ENCODE data around the gene DAZL.
A peak's percentile ranks its signal among the peaks of the same experiment; 100 is the strongest.
"Not testable (repeated sequence)": the region's sequence is repeated elsewhere in the genome, so short reads cannot be mapped to it uniquely, and the experiment has no call there.

Gene DAZL, protein sequence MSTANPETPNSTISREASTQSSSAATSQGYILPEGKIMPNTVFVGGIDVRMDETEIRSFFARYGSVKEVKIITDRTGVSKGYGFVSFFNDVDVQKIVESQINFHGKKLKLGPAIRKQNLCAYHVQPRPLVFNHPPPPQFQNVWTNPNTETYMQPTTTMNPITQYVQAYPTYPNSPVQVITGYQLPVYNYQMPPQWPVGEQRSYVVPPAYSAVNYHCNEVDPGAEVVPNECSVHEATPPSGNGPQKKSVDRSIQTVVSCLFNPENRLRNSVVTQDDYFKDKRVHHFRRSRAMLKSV

DNA sequence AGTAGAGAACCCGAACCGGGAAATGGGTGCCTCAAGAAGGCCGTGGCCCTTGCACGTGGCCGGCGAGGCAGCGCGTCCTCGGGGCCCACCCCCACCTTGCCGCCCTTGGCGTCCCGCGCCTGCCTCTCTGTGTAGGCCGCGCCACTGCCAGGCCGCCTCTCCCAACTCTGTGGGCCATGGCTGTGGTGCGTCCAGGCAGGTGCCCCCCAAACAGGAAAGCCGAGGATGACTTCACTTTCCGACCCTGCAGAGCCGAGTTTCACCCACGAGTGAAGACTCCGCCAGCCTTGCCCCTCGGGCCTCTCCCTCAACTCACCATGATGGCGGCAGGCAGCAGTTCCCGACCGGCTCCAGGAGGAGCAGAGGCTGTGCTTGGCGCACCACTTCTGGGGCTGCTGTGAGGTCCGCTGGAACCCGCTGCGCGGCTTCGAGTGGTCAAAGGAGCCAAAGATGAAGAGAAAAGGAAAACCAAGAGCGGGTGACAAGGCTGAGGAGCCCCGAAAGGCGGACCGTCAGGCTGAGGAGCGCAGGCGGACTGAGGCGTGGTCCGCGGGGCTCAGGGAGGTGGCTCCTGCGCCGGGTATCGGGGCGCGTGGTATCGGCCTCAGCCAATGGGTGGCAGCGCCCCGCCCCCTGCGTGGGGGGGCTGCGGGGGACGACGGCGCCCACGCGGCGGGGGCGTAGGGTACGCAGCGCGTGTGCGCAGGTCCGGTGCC, at the start of gene DAZL:
DAZL (minus strand) TSS at position 537 of the 716 bp plus-strand sequence; CDS start at position 319, 218 bp downstream.
- no peak for DNase-seq

DNA sequence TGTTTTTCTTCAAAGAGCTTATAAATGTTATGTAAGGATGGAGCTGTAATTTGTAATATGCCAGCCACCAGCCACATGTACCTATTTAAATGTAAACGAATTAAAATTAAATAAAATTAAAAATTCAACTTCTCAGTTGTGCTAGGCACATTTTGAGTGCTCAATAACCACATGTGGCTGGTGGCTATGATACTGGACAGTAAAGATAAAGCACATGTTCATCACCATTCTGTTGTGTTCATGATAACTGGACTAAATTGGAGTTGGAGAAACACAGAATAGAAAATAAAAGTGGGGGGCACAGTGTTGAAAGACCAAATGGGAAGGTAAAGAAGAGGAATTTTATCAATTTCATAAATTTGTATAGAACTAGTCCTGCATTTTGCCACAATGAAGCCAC, 49.8 kb upstream of the DAZL start:
- DNase-seq: no peak

DNA sequence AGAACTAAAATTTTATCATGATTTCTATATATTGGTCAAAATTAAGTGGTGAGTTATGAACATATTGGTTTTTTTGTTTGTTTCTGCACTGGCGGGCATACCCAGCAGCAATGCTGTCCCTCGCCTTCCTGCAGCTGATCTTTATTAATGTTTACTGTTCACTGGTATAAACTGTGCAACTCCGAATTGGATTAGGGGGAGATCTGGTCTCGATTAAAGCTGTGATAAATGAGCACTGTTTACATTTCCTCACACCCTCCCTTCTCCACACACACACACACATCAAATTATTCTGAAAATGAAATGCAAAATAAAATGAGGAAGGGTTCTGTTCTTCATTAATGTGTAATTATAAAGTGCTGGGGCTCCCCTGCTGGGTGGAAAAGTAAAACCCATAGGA, 48.5 kb upstream of the DAZL start:
- DNase-seq: no peak

DNA sequence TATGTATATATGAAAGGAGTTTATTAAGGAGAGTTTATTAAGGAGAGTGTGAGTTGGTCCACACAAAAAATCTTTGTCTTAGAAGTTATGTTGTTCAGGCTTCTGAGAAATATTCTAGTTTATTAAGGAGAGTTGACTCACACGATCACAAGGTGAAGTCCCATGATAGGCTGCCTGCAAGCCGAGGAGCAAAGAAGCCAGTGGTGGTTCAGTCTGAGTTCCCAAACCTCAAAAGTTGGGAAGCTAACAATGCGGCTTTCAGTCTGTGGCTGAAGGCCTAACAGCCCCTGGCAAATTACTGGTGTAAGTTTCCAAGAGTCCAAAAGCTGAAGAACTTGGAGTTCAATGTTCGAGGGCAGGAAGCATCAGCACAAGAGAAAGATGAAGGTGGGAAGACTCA, 42.4 kb upstream of the DAZL start:
- DNase-seq: no peak

DNA sequence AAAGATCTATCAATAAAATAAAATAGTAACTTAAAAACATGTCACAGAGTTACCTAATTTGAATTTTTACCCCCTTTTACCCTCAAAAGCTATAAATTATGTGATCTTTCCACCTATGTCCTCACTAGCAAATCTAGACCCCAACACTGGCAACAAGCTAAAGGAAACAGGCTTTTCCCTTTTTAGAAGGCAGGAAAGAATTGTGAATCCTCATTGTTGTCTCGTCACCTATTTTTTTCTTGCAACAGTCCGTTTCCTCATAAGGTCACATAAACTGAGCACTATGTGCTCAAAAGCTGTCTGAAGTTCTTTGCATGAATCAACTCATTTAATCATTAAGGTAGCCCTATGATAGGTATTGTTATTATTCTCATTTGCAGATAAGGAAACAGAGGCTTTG, 34.6 kb upstream of the DAZL start:
- DNase-seq: no peak

DNA sequence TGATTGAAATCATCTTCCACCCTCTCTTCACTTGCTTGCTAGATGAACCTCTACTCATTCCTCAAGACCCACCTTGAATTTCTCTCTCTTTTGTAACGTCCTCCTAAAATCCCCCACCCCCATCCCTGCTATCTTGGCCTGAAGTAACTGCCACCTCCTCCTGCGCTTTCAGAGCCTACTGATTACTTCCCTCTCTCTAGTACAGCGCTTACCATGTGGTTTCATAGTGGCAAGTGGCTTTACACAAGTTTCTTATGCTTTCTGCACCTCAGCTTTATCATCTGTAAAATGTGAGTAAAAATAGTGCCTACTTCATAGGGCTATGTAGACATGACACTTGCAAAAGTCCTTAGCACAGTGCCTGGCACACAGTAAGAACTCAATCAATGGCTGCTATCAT, 28.7 kb upstream of the DAZL start:
- no peak for DNase-seq

DNA sequence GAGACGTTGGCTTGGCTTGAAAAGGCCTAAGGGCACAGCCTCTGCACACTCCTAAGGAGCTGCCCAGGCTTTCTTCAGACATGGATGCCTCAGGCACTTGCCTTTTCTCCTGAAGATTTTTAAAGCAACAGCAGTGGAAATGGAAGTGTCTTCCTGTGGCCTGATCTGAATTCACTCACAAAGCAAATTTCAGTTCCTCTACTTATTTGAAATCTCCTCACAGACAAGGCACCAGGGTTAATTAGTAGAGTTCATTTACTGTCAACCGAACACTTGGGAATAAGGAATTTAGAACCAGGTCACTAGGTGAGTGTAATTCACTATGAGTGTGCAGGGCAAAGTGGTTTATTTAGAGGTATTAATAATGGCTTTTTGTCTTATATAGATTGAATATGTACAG, 27.2 kb upstream of the DAZL start:
- DNase-seq: no peak

DNA sequence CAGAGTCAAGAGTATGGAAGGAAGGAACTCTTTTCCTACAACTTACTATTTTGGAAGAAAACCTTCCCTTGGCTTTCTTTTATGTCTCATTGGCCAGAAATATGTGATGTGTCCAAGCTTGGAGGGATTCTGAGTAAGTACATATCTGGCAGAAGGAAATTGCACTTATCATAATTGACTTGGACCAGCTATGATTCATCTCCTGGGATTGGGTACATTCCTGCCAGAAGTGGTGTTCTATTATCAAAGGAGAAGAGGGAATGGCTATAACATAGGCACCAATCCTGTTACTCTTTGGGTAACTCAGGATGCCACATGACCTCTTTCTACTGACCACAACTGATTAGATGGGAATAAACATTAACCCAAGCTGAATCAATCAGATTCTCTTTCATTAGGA, 13.5 kb upstream of the DAZL start:
- peak; percentile 68 for DNase-seq

DNA sequence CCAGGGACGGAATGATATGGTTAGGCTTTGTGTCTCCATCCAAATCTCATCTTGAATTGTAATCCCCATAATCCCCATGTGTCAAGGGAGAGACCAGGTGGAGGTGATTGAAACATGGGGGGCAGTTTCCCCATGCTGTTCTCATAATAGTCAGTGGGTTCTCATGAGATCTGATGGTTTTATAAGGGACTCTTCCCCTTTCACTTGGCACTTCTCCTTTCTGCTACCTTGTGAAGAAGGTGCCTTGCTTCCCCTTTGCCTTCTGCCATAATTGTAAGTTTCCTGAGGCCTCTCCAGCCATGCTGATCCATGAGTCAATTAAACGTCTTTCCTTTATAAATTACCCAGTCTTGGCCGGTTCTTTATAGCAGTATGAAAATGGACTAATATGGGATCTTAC, 11.9 kb upstream of the DAZL start:
- DNase-seq: not testable (repeated sequence)

DNA sequence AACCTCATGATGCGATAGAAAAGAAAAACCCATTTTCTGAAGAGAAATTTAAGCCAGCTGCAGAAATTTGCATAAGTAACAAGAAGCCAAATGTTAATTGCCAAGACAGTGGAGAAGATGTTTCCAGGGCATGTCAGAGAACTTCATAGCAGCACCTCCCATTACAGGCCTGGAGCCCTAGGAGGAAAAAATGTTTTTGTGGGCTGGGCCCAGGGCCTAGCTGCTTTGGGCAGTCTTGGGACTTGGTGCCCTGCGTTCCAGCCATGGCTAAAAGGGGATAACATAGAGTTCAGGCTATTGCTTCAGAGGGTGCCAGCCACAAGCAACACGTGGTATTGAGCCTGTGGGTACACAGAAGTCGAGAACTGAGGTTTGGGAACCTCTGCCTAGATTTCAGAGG, 10.9 kb upstream of the DAZL start:
- no peak for DNase-seq

DNA sequence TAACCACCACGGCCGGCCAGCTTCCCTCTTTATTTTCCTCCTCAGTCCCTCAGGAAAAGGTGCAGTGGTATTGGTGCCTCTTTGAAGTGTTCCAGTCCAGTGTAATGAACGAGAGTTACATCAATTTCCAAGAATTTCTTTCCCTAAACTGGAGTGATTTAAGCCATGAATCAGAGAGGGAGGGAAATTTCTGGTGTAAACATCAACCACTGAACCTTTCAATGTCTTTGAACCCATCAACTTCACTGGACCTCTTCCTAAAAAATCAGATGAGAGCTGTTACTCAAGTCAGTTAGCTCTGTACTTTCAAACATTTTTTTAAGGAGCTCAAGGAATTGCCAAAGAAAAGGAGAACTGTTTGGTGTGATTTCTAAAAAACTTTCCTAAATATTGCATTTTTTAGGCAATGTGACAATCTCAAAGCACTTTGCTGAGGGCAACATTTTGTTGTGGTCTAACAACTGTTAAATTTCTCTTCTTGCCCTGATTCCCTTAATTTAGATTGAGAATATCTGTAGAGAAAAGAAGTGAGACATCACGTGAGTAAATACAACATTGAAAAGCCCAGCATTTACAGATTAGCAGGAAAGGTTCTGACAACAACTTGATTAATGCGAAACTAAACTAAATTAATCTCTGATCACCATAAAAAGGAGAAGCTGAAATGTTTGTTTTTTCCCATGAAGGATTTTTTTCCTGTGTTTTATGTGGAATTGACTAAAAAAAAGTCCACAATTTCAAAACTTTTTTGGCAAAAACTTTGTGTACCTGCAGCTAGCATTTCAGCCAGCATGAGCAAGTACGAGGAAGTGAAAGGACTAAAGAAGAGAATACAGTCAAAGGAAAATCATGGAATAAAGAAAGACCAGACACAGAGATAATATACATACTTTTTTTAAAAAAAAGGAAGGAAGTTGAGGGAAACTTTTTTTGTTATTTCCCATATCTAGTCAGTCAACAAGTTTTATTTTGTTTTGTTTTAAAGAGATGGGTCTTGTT, 9.1 kb upstream of the DAZL start:
- peak; percentile 16 for DNase-seq

DNA sequence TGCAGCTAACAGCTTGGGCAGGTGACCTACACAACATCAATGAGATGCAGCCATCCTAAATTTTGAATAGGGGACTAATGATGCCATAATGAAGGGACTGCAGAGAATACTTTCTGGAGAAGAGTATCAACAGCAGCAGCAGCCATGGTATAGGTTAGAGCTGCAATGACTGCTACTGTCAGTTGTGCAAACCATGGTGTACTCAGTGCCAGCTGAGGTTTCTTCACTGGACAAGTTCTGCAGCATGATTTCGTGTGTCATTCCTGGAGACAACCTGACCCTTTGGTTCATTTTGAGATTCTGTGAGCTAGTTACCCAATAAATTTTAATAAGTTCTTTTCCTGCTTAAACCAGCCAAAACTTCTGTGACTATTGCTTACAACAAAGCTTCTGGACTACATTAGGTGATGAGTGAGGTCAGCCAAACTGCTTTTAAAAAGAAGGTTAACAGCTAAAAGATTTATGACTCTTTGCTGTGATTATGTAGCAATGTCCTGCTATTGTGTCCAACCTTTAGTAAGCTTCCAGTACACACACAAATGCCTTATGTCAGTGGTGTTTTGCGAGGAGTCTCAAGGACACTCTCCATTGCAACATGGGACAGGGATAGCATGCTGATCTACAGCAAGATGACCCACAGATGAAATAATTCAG, 4.8 kb upstream of the DAZL start:
- peak; percentile 9 for DNase-seq

DNA sequence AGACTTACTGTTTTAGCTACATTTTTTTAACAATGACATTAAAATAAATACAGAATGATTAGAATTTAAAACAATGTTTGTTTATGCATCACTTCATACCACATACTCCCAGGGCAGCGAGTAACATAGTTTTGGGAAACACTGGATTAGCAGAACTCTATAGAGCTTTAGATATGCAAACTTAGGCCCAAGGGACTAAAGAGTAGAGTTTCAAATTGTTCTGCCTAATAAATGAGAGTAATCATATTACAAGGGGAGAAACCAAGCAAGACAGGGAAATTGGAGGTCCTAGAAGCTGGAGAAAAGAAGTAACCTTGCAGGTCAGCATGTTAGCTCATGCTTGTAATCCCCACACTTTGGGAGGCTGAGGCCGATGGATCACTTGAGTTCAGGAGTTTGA, 3.6 kb upstream of the DAZL start:
- DNase-seq: no peak

DNA sequence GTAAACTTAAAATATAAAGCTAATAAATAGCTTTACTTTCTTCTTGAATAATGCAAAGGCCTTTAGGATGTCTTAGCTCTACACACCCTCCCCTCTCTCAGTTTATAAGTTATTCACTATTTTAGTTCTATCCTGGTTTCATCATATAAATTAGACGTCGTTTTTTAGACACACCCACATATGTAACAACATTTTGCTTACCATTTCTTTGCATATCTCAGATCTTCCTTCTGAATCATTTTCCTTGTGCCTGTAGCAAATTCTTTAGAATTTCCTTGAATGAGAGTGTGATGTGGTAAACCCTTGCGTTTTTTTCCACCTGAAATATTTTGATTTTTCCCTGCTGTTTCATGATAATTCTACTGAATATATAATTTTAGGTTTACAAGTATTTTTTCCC, 2.5 kb upstream of the DAZL start:
- no peak for DNase-seq

DNA sequence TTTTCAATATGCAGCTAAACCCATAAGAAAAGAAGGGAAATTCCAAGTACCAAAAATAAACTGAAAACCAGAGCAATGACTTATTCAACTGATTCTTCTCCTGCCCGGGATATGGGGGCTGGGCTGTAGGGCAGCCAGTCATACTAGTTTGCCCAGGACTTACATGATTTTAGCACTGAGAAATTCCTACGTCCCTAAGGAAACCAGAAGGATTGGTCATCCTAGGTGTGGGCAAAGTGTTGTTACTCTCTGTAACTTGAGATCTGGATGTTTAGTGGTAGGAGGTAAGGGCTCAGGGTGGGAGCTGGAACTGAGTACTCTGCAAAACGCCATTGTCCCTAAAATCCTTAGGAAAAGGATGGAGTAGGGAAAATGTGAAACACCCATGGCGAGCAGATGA, 1.2 kb upstream of the DAZL start:
- peak; percentile 53 for DNase-seq

DNA sequence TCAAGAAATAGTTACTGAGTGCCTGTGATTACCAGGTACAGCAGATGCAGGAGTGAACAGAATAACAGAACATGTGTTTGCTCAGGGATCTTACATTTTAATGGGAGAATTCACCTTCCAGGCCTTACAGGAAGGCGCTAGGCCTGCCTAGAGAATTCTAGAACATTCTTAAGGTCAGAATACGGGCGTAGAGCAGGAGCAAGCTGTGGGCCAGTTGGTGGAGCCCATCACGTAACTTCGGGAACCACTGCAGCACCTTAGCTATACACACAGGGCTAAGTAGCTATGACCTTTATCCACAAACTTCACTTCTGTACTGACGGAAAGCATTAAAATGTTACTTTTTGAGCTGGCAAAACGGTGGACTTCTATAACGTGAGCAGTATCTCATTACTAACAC, 743 bp upstream of the DAZL start:
- no peak for DNase-seq

DNA sequence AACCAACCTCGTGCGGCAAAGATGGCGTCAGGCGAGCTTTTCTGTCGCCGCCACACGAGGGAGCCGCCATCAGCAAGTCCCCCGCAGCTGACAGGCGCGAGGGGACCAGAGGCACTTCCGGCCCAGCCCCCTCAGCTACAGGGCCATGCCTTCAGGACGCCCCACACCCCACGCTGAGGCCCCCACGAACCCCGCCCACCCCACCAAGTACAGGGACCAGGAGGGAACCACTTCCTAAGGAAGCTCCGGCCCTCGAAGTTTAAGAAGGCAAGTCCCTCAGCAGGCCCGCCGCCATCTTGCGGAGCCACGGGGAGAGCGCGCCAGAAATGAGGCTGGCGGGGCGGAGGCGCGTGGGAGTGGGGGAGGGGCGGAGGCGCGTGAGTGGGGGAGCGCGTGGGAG, 790 bp downstream of the DAZL start:
- DNase-seq: no peak

DNA sequence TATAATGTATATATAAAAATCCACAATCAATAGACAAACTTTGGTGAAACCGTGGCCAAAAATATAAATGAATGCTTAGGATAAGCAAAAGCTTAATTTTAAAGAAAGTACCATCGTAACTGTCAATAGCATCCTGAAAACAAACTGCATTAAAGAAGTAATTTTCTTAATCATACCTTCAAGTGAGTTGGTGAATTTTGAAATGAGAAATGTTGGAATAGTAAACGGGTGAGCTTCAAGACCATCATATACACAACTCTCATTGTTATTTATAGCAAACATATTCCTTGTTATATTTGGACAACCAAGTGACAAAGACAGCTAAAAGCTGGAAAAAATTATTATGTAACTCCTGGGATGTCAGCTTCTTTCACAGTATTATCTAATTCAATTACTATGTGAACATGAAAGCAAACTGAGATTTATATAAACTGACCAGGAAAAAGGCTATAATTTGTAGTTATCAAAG, 3.7 kb downstream of the DAZL start:
- DNase-seq: no peak

DNA sequence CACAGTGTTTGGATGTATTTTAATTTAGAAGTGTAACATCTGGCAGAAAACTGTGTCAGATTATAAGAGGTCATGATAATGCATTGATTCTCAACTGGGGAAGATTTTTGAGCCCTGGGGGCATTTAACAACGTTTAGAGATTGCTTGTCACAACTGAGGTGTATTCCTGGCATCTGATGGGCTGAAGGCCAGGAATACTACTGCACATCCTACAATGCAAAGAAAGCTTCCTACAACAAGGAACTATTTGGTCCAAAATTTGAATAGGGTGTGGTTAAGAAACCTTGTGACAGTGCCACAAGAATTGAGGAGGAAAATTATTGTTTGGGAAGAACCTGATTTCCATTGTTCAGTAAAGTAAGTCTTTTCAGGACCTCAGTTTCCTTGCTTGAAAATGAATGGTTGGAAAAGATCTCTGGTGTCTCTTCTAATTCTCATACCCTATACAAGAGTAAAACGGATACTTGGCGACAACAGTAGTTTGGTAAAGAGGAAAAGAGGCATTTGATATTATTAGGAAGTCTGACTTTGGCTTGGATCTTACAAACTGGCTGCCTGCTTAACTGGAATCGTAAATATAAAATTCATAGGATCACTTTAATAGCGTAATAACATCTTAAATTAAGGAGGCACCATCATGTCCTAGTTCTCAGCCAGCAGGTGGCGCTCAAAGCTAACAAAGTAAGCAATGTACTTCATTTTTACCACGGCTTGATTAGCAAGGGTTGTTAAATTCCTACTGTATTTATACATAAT, 4.3 kb downstream of the DAZL start:
- DNase-seq: peak; percentile 72

DNA sequence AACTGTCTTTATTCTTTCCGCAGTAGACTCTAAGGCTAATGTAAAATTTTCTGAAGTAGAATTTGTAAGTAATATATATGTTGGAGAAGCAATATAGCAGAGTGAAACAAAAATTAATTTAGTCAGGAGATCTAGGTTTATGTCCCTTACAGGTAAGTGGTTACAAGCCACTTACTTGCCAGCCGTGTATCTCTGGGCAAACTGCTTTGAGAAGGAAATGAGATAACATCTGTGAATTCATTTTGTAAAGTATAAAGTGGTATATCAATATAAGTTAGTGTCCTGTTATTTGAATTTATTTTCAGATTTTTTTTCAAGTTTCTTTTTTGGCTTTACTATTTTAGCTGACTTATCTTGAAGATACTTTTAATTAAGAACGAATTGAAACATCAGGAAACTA, 5.5 kb downstream of the DAZL start:
- no peak for DNase-seq

DNA sequence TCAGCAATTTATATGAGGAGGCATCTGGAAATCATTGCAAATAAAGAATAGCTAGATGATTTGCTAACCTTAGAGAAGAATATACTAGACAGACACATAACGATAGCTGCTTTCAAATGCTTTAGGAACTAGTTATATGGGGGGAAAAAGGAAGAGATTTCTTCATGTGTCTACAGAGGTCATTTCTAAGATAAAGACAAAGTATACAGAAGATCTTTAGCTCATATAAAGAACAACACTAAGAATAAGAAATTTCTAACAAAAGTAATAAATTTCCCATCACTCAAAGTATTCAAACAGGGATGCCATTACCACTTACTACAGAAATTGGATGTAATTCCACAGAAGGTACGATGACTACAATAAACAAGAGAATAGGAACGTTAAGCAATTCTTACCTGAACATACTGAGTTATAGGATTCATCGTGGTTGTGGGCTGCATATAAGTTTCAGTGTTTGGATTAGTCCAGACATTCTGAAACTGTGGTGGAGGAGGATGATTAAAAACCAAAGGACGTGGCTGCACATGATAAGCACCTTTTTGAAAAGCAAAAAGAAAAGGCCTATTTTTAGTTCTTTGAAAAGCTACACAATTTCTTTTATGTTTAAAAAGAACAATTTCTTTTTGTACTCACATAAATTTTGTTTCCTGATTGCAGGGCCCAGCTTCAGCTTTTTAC, 8.7 kb downstream of the DAZL start:
- DNase-seq: no peak

Measured in fibroblast of skin of right quadriceps (primary cell).